Neural cell (in vitro differentiated cells): ENCODE results near the gene P2RX1.

Experiments
- CTCF ChIP-seq: fragments of 450-650 bp; IDR thresholded peaks from 2 replicates; pipeline ENCODE4 v1.5.1; 2014; ENCODE audit warnings: antibody characterized with exemption, mild to moderate bottlenecking, moderate library complexity; ENCODE audit not compliant: poor library complexity, severe bottlenecking
- EZH2 ChIP-seq: fragments of 200-600, 300-800 bp; shearing (Covaris generic), sonication (generic); IDR thresholded peaks from 2 replicates; pipeline ENCODE4 v1.6.1; 2014; ENCODE audit warnings: antibody characterized with exemption, low read length, borderline replicate concordance, mild to moderate bottlenecking; ENCODE audit not compliant: insufficient read depth, poor library complexity, severe bottlenecking
- MXI1 ChIP-seq: fragments of 450-650 bp; conservative IDR thresholded peaks from 2 replicates; pipeline ENCODE4 v1.6.1; 2014; ENCODE audit warnings: antibody characterized with exemption, mild to moderate bottlenecking; ENCODE audit not compliant: poor library complexity, severe bottlenecking
- POLR2AphosphoS5 ChIP-seq: IDR thresholded peaks from 2 replicates; pipeline ENCODE4 v1.6.1; 2012
- RAD21 ChIP-seq: fragments of 450-650 bp; conservative IDR thresholded peaks from 2 replicates; pipeline ENCODE4 v1.6.1; 2014; ENCODE audit warnings: antibody characterized with exemption, mild to moderate bottlenecking, moderate library complexity
- REST ChIP-seq: IDR thresholded peaks from 2 replicates; pipeline ENCODE4 v1.6.1; 2012; ENCODE audit warnings: borderline replicate concordance
- TAF1 ChIP-seq: IDR thresholded peaks from 2 replicates; pipeline ENCODE4 v1.6.1; 2012; ENCODE audit warnings: low read depth

- TF ChIP-seq CTCF, result no peak
- TF ChIP-seq EZH2, result no peak
- no peak for TF ChIP-seq TAF1
- no peak for TF ChIP-seq MXI1
- TF ChIP-seq RAD21, result no peak
- no peak for TF ChIP-seq REST
- no peak for TF ChIP-seq POLR2AphosphoS5
These were observed 21.3 kb downstream of the P2RX1 start for GRCh38 chr17:3894911-3895343.
